Lung (tissue), 12 donors: Measurements from ENCODE around the gene CPPED1. TPM values are rescaled to one million over a fixed set of nuclear protein-coding genes. Genes with fewer than 3 reads are reported as not detected.

ENCODE experiments used
- ATAC-seq: fragments of 200-7000 bp; cut with Tn5 transposase; one replicate; pipeline ENCODE4 v1.9.1; 2020; ENCODE audit warnings: moderate number of reproducible peaks; ENCODE audit not compliant: insufficient read depth, low FRiP score
- DNase-seq, 3 donors: peaks; one replicate each; pipeline ENCODE4 v3.0.0-alpha.2; 2013 to 2017
- H3K27ac ChIP-seq, 2 donors: one replicate each; pipeline ENCODE4 v1.5.1; 2013; ENCODE audit warnings: mild to moderate bottlenecking in 2 of 2, moderate library complexity in 2 of 2, control low read depth in 1 of 2, inconsistent platforms in 1 of 2, low read depth in 1 of 2, low read length in 1 of 2
- H3K27me3 ChIP-seq, 3 donors: one replicate each; pipeline ENCODE4 v1.5.1; 2013; ENCODE audit warnings: low read length in 2 of 3; ENCODE audit not compliant: control insufficient read depth in 3 of 3, insufficient read depth in 3 of 3
- H3K36me3 ChIP-seq, 4 donors: one replicate each; pipeline ENCODE4 v1.5.1; 2013; ENCODE audit warnings: low read length in 4 of 4, mild to moderate bottlenecking in 1 of 4, moderate library complexity in 1 of 4; ENCODE audit not compliant: control insufficient read depth in 4 of 4, insufficient read depth in 4 of 4
- H3K4me1 ChIP-seq, 5 donors: one replicate each; pipeline ENCODE4 v1.5.1; 2013; ENCODE audit warnings: low read length in 5 of 5, mild to moderate bottlenecking in 2 of 5, moderate library complexity in 1 of 5; ENCODE audit not compliant: control insufficient read depth in 5 of 5, insufficient read depth in 5 of 5
- H3K4me3 ChIP-seq: one replicate; pipeline ENCODE4 v1.5.1; 2013; ENCODE audit warnings: mild to moderate bottlenecking, control low read depth, moderate library complexity
- H3K9ac ChIP-seq, 2 donors: one replicate each; pipeline ENCODE4 v1.5.1; 2013; ENCODE audit warnings: low read length in 2 of 2, control low read depth in 1 of 2; ENCODE audit not compliant: insufficient read depth in 1 of 2
- H3K9me3 ChIP-seq, 4 donors: one replicate each; pipeline ENCODE4 v1.5.1; 2013; ENCODE audit warnings: low read length in 3 of 4, mild to moderate bottlenecking in 1 of 4, moderate library complexity in 1 of 4; ENCODE audit not compliant: control insufficient read depth in 4 of 4, insufficient read depth in 3 of 4
- CTCF ChIP-seq: IDR thresholded peaks from 2 replicates; pipeline ENCODE4 v1.5.1; 2012; ENCODE audit warnings: mild to moderate bottlenecking; ENCODE audit errors: control extremely low read depth, extremely low read depth
- WGBS, 2 donors: extraction: QIAGEN DNeasy Blood & Tissue Kit; methylation state at CpG; one replicate each; pipeline ENCODE4 v1.1.7; 2013; 5-methylcytosine and 5-hydroxymethylcytosine counted together
- polyA plus RNA-seq, 2 donors: library from polyadenylated mRNA; stranded (reverse); fragments of 200-250 nt; gene quantifications; one replicate each; pipeline ENCODE4 v1.2.1, GENCODE V29; 2013
- total RNA-seq, 2 donors: library from RNA; depleted of rRNA in 1 of 2; stranded (reverse); fragments of >200 nt in 1 of 2; gene quantifications; one replicate each; pipeline ENCODE4 v1.2.1, GENCODE V29; 2014 to 2021
- donor health status: control.
- donor health status: control.
- donor health status: Bipolar disorder and iron deficiency.
- donor health status: healthy.
- donor health status: DM: yes; HTN: yes; CAD: no.

CPPED1 gene
- total and polyA plus RNA-seq, 4 donors, result 9.8 to 32.5 (median 14.2) TPM

DNA sequence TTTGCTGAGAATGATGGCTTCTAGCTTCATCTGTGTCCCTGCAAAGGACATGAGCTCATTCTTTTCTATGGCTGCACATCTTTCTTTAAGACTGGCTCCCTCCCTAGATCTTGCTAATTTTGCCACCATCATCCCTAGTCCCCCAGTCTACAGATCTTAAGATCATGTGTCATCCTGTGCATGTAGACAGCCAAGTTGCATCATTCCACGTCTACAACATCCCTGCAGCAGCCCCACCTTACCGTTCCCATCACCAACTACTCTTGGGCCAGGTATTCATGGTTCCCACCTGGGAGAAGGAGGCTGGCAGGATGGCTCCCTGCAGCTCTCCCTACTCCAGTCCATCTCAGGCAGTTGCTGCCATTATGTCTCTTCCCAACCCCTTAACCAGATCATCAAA is 12.3 kb downstream of the CPPED1 start:
- ATAC-seq (no peak), DNase-seq (no peak)
- H3K36me3 ChIP-seq, result peaks cover 0 to 2% (median 0%) of the 10 kb centered on the region in 4 donors
- no peak overlapping the region for H3K9ac ChIP-seq
- no peaks in the 10 kb centered on the region for H3K27me3 ChIP-seq
- no peak overlapping the region for H3K4me3 ChIP-seq
- TF ChIP-seq CTCF, result no peak
- peaks cover 0 to 6% (median 0%) of the 10 kb centered on the region in 5 donors for H3K4me1 ChIP-seq
- peaks cover 0 to 5% (median 1%) of the 10 kb centered on the region in 4 donors for H3K9me3 ChIP-seq
- H3K27ac ChIP-seq, result no peak overlapping the region
- 69 to 97% methylated on average over 2 of the region's 2 CpGs for WGBS, 2 donors

GRCh38 chr16:12788758-12789157 is 14.9 kb downstream of the CPPED1 start:
- Histone ChIP-seq H3K4me1 (peaks cover 0 to 4% (median 0%) of the 10 kb centered on the region in 5 donors), H3K27ac (no peak overlapping the region), H3K27me3 (no peaks in the 10 kb centered on the region), H3K9ac (no peak overlapping the region), H3K4me3 (no peak overlapping the region), H3K9me3 (peaks cover 0 to 6% (median 1%) of the 10 kb centered on the region in 4 donors), H3K36me3 (no peaks in the 10 kb centered on the region)
- TF ChIP-seq CTCF, result no peak
- ATAC-seq, result no peak
- 93 to 94% methylated on average over 7 of the region's 7 CpGs for WGBS, 2 donors
- DNase-seq, result no peak

GRCh38 chr16:12786081-12786480 is 17.6 kb downstream of the CPPED1 start:
- DNase-seq, result no peak
- Histone ChIP-seq H3K27ac (no peak overlapping the region), H3K36me3 (peaks cover 0 to under 1% (median 0%) of the 10 kb centered on the region in 4 donors), H3K9ac (no peak overlapping the region), H3K4me1 (no peaks in the 10 kb centered on the region), H3K4me3 (no peak overlapping the region), H3K27me3 (no peaks in the 10 kb centered on the region), H3K9me3 (peaks cover 0 to 8% (median 2%) of the 10 kb centered on the region in 4 donors)
- WGBS, 2 donors, result 91 to 95% methylated on average over 6 of the region's 6 CpGs
- ATAC-seq, result no peak
- no peak for TF ChIP-seq CTCF

- Histone ChIP-seq H3K9me3 (peaks cover 0 to 8% (median 2%) of the 10 kb centered on the region in 4 donors), H3K4me3 (no peak overlapping the region), H3K9ac (no peak overlapping the region), H3K27ac (no peak overlapping the region), H3K4me1 (no peaks in the 10 kb centered on the region), H3K36me3 (peaks cover 0 to 9% (median 3%) of the 10 kb centered on the region in 4 donors), H3K27me3 (no peaks in the 10 kb centered on the region)
- DNase-seq (no peak), ATAC-seq (no peak)
- TF ChIP-seq CTCF, result no peak
Measured at GRCh38 chr16:12784076-12784475, 19.6 kb downstream of the CPPED1 start.
